Body of pancreas (tissue), 4 donors: ENCODE measurements around the gene JMJD6. TPM values are rescaled to one million over a fixed set of nuclear protein-coding genes. Genes with fewer than 3 reads are reported as not detected.

Experiments used
- ATAC-seq: fragments of 150-250 bp; one replicate; pipeline ENCODE4 v1.9.1; 2016
- DNase-seq, 4 donors: peaks; one replicate each; pipeline ENCODE4 v3.0.0-alpha.2; 2019
- H3K27ac ChIP-seq, 4 donors: fragments of 200-600 bp; sonication (generic); 1 replicate in 3 of 4; 2 replicates in 1 of 4; pipeline versions ENCODE4 v1.5.1 to v1.6.1; 2016 to 2019; ENCODE audit warnings: mild to moderate bottlenecking in 1 of 4, mixed read lengths in 1 of 4, moderate library complexity in 1 of 4
- H3K27me3 ChIP-seq, 2 donors: fragments of 200-600 bp; sonication (generic); one replicate each; pipeline ENCODE4 v1.6.0; 2016; ENCODE audit warnings: mild to moderate bottlenecking in 1 of 2
- H3K36me3 ChIP-seq, 2 donors: fragments of 200-600 bp; sonication (generic); replicated peaks in 1 of 2; 2 replicates each; pipeline ENCODE4 v1.5.1; 2016; ENCODE audit warnings: low read depth in 2 of 2; ENCODE audit not compliant: insufficient read depth in 1 of 2
- H3K4me1 ChIP-seq: fragments of 200-600 bp; sonication (generic); one replicate; pipeline ENCODE4 v1.6.0; 2016
- H3K4me3 ChIP-seq, 2 donors: fragments of 200-600 bp; sonication (generic); 1 replicate in 1 of 2; 2 replicates in 1 of 2; pipeline ENCODE4 v1.5.1; 2016 to 2019
- H3K9me3 ChIP-seq, 3 donors: fragments of 200-600 bp; sonication (generic); 1 replicate in 2 of 3; 2 replicates in 1 of 3; pipeline ENCODE4 v1.5.1; 2016
- POLR2A ChIP-seq, 3 donors: fragments of 450-650 bp; IDR thresholded peaks; one replicate each; pipeline ENCODE4 v1.6.1; 2016; ENCODE audit warnings: antibody characterized with exemption in 3 of 3, mild to moderate bottlenecking in 2 of 3
- WGBS, 2 donors: methylation state at CpG; one replicate each; pipeline ENCODE4 v1.1.5; 2017; 5-methylcytosine and 5-hydroxymethylcytosine counted together
- intact Hi-C: fragments of 100-400 bp; cut with DNase I; formaldehyde crosslinking; loops from one replicate; pipeline ENCODE4 v1.15.1; 2023
- total RNA-seq, 2 donors: library from RNA; depleted of rRNA; stranded (reverse); fragments of >200 nt; gene quantifications; one replicate each; pipeline ENCODE4 v1.1.0, GENCODE V29; 2016
- TF ChIP-seq, protein P1 (sequence below), 7 experiments: fragments of 450-650 bp in 4 of 7; fragments of 200-600 bp in 3 of 7; sonication (generic) in 3 of 7; IDR thresholded peaks; one replicate each; pipeline ENCODE4 v1.5.1; 2016 to 2019; ENCODE audit warnings: antibody characterized with exemption in 7 of 7

Gene JMJD6
- total RNA-seq, 2 donors from 2014 or later = 15.2 to 20.0 TPM

DNA sequence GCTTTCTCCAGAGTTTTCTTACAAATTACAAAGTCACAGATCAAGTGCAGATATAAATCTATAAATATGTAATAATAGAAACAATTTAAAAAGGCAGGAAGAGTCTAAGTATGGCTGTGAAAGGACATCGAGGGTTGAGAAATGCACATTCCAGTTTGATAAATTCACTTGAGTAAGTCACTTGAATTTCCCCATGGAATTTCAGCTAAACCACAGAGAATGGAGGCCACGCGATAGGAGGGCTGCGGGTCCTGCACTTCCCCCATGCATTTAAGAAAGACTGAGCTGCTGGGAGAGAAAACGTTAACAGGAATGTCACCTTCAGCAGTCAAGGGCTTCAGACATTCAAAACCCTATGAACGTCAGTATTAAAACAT, 9.6 kb downstream of the JMJD6 start:
- Histone ChIP-seq H3K27me3 (no peaks in the 10 kb centered on the region), H3K36me3 (peaks cover 17 to 52% of the 10 kb centered on the region in 2 donors), H3K27ac (peak overlapping the region in 1 of 4 donors; percentile 60), H3K4me1 (peaks cover 18% of the 10 kb centered on the region), H3K9me3 (no peaks in the 10 kb centered on the region), H3K4me3 (no peak overlapping the region)
- no peak for ATAC-seq
- TF ChIP-seq, protein P1, sequence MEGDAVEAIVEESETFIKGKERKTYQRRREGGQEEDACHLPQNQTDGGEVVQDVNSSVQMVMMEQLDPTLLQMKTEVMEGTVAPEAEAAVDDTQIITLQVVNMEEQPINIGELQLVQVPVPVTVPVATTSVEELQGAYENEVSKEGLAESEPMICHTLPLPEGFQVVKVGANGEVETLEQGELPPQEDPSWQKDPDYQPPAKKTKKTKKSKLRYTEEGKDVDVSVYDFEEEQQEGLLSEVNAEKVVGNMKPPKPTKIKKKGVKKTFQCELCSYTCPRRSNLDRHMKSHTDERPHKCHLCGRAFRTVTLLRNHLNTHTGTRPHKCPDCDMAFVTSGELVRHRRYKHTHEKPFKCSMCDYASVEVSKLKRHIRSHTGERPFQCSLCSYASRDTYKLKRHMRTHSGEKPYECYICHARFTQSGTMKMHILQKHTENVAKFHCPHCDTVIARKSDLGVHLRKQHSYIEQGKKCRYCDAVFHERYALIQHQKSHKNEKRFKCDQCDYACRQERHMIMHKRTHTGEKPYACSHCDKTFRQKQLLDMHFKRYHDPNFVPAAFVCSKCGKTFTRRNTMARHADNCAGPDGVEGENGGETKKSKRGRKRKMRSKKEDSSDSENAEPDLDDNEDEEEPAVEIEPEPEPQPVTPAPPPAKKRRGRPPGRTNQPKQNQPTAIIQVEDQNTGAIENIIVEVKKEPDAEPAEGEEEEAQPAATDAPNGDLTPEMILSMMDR (IDR thresholded peaks at IDR 0.05) = no peak
- no peak for TF ChIP-seq POLR2A (IDR thresholded peaks at IDR 0.05)
- 72 to 79% methylated on average over 6 of the region's 6 CpGs for WGBS, 2 donors
- no peak for DNase-seq
- intact Hi-C loops = loop anchor here (10.0 kb wide), 1 partner anchor 192 kb away; no protein-coding TSS in a partner anchor

DNA sequence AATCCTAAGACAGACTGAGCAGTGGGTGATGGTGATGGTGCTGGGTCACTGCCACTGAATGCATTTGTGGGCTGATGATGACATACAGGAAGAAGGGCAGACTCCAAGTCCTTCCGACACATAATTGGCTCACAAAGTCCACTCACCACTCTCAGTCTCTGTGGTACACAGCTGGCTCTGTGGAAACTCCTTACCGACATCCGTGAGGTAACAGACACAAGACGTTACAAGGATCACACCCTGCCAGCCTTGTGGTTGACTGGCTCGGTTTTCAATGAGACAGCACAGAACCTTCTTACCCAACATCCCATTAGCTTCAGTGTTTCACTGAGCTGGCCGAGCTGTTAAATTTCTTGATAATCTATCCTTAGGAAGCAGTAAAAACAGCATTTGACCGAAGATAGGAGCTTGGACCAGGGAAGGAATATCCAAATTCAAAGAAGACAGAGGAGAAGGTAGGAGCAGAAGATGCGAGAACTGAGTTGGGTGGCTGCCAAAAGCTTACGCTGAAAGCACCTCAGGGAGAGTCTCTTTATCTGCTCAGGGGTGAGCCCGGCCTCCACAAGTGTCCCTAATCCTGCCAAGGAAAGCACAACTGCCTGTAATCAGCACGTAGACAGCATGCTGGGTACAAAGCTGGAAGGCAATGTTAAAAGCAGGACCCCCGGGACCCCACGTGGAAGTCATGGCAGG, 10.1 kb downstream of the JMJD6 start:
- Histone ChIP-seq H3K27ac (peak overlapping the region in 2 of 4 donors; percentile 8 to 60), H3K27me3 (no peaks in the 10 kb centered on the region), H3K4me1 (peaks cover 19% of the 10 kb centered on the region), H3K9me3 (no peaks in the 10 kb centered on the region), H3K4me3 (no peak overlapping the region), H3K36me3 (peaks cover 15 to 48% of the 10 kb centered on the region in 2 donors)
- intact Hi-C loops = loop anchor here (10.0 kb wide), 1 partner anchor 191 kb away; no protein-coding TSS in a partner anchor
- DNase-seq (peak in 1 of 4 donors; percentile 70), ATAC-seq (peak; percentile 34)
- WGBS, 2 donors = 73 to 79% methylated on average over 13 of the region's 13 CpGs
- TF ChIP-seq, protein P1 (IDR thresholded peaks at IDR 0.05) = no peak
- TF ChIP-seq POLR2A (IDR thresholded peaks at IDR 0.05) = peak in 1 of 3 donors; percentile 6

DNA sequence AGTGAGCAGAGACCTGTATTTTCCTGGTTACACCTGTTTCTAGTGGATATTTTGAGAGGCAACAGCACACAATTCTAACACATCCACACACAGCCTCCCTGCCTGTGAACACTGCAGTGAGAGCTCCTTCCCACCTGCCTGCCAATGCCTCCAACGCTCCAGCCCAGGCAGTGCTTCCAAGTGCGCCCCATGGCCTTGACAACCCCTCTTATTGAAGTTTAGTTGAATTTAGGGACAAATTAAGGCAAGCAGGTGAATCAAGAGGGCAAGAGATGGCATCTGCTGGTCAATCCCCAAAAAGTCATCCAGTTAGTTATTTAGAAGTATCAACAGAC, 10.9 kb downstream of the JMJD6 start:
- intact Hi-C loops = loop anchor here (10.0 kb wide), 1 partner anchor 191 kb away; no protein-coding TSS in a partner anchor
- Histone ChIP-seq H3K9me3 (no peaks in the 10 kb centered on the region), H3K27me3 (no peaks in the 10 kb centered on the region), H3K4me1 (peaks cover 23% of the 10 kb centered on the region), H3K36me3 (peaks cover 11 to 40% of the 10 kb centered on the region in 2 donors), H3K4me3 (no peak overlapping the region), H3K27ac (peak overlapping the region in 2 of 4 donors; percentile 7 to 60)
- ATAC-seq = no peak
- no peak for DNase-seq
- 60 to 78% methylated on average over 2 of the region's 2 CpGs for WGBS, 2 donors
- TF ChIP-seq, protein P1 (IDR thresholded peaks at IDR 0.05) = no peak
- TF ChIP-seq POLR2A (IDR thresholded peaks at IDR 0.05) = no peak

DNA sequence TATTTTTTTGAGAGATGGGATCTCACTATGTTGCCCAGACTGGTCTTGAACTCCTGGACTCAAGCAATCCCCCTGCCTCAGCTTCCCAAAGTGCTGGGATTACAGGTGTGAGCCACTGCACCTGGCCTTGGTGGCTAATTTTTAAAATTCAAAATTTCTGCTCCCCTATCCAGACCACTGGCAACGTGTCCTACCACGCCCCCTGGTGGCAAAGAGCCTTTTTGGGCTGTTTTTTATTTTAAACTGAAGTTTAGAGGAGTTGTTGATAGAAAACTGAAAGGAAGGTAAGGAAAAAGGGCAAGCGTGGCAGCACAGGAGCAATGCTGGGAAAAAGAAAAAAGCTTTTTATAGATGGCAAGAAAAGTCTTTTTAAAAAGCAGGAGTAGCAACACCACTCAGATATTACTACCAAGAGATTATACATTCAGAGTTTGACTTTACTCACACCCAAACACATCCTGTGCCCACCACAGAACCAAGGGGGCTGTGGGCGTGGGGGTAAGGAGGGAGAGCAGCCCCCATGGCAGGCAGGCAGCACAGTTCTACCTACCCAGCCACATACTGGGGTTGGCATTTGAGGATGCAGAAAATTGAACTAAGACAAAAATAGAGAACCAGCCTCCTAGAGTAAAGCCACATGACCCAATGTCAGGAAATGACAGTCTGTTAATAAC, 11.4 kb downstream of the JMJD6 start:
- Histone ChIP-seq H3K4me3 (no peak overlapping the region), H3K9me3 (no peaks in the 10 kb centered on the region), H3K27ac (peak overlapping the region in 2 of 4 donors; percentile 7 to 60), H3K4me1 (peaks cover 25% of the 10 kb centered on the region), H3K27me3 (no peaks in the 10 kb centered on the region), H3K36me3 (peaks cover 11 to 35% of the 10 kb centered on the region in 2 donors)
- intact Hi-C loops = loop anchor here (10.0 kb wide), 1 partner anchor 190 kb away; no protein-coding TSS in a partner anchor
- peak; percentile 59 to 80 (median 70) for DNase-seq
- no peak for ATAC-seq
- whole genome bisulfite sequencing, 2 donors = 24 to 28% methylated on average over 4 of the region's 4 CpGs
- no peak for TF ChIP-seq POLR2A (IDR thresholded peaks at IDR 0.05)
- TF ChIP-seq, protein P1 (IDR thresholded peaks at IDR 0.05) = peak; percentile 60 to 90 (median 70)
